ENCODE measurements around the gene FRAS1. TPM values are rescaled to one million over a fixed set of nuclear protein-coding genes. Genes with fewer than 3 reads are reported as not detected.

The FRAS1 gene
- polyA plus RNA-seq, 1 donor from 2014 or later: 2.8 TPM

- Histone ChIP-seq H3K4me2 (ENCODE audit: low read length) (no peak overlapping the region), H3K27me3 (ENCODE audit: insufficient read depth, low read depth, low read length) (no peaks in the 10 kb centered on the region), H3K79me2 (replicated peaks; ENCODE audit: insufficient read depth, low read length) (no peaks in the 10 kb centered on the region), H4K20me1 (ENCODE audit: insufficient read depth) (no peaks in the 10 kb centered on the region), H2AFZ (ENCODE audit: low read depth, low read length) (no peak overlapping the region), H3K27ac (ENCODE audit: low read length) (no peak overlapping the region), H3K36me3 (ENCODE audit: insufficient read depth, low read length) (no peaks in the 10 kb centered on the region), H3K9me3 (ENCODE audit: low read length) (no peaks in the 10 kb centered on the region), H3F3A (ENCODE audit: insufficient read depth, low read length, poor library complexity, severe bottlenecking) (no peaks in the 10 kb centered on the region), H3K4me3 (ENCODE audit: low read length) (no peak overlapping the region), H3K9me2 (ENCODE audit: insufficient read depth, low read length) (no peaks in the 10 kb centered on the region), H3K9ac (ENCODE audit: low read length) (no peak overlapping the region)
- TF ChIP-seq, protein P1, sequence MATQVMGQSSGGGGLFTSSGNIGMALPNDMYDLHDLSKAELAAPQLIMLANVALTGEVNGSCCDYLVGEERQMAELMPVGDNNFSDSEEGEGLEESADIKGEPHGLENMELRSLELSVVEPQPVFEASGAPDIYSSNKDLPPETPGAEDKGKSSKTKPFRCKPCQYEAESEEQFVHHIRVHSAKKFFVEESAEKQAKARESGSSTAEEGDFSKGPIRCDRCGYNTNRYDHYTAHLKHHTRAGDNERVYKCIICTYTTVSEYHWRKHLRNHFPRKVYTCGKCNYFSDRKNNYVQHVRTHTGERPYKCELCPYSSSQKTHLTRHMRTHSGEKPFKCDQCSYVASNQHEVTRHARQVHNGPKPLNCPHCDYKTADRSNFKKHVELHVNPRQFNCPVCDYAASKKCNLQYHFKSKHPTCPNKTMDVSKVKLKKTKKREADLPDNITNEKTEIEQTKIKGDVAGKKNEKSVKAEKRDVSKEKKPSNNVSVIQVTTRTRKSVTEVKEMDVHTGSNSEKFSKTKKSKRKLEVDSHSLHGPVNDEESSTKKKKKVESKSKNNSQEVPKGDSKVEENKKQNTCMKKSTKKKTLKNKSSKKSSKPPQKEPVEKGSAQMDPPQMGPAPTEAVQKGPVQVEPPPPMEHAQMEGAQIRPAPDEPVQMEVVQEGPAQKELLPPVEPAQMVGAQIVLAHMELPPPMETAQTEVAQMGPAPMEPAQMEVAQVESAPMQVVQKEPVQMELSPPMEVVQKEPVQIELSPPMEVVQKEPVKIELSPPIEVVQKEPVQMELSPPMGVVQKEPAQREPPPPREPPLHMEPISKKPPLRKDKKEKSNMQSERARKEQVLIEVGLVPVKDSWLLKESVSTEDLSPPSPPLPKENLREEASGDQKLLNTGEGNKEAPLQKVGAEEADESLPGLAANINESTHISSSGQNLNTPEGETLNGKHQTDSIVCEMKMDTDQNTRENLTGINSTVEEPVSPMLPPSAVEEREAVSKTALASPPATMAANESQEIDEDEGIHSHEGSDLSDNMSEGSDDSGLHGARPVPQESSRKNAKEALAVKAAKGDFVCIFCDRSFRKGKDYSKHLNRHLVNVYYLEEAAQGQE (IDR thresholded peaks at IDR 0.05; ENCODE audit: borderline replicate concordance): peak; percentile 32
- TF ChIP-seq, protein P2, sequence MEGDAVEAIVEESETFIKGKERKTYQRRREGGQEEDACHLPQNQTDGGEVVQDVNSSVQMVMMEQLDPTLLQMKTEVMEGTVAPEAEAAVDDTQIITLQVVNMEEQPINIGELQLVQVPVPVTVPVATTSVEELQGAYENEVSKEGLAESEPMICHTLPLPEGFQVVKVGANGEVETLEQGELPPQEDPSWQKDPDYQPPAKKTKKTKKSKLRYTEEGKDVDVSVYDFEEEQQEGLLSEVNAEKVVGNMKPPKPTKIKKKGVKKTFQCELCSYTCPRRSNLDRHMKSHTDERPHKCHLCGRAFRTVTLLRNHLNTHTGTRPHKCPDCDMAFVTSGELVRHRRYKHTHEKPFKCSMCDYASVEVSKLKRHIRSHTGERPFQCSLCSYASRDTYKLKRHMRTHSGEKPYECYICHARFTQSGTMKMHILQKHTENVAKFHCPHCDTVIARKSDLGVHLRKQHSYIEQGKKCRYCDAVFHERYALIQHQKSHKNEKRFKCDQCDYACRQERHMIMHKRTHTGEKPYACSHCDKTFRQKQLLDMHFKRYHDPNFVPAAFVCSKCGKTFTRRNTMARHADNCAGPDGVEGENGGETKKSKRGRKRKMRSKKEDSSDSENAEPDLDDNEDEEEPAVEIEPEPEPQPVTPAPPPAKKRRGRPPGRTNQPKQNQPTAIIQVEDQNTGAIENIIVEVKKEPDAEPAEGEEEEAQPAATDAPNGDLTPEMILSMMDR (IDR thresholded peaks at IDR 0.05; ENCODE audit: poor library complexity, severe bottlenecking): no peak
Measured at GRCh38 chr4:78369679-78370078, 312.6 kb downstream of the FRAS1 start.

DNA sequence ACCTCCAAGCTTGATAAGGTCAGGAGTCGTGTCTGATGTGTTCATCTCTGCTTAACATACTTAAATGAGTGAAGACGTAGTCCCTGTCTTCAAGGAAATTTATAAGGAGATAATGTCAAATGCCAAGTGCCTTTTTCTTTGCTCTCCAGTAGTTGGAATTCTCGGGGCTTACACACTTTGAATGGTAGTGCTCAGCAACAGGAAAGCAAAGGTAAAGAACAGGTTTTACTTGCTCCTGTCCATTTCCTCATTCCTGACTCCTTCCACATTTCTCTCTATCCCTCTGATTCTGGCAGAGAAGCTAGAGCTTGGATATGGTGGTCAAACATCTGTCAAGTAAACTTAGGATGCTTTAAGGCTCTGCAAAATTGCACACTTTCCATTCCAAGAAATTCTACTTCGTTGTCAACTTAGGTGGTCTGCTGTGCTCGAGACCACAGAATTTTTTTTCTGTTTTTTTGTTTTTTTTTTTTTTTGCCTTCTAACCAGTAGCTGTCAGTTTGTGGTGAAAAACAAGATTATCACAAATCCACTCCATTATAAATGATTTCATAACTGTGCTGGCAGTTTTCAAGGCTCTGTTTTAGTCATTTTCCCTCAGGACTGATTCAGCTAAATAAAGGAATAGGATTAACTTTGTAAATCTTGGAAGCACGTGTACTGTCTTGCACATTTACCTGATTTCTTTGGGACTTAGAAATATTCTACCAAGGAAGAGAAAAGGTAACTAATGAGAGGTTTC, 313.7 kb downstream of the FRAS1 start:
- Histone ChIP-seq H2AFZ (ENCODE audit: low read depth, low read length) (no peak overlapping the region), H3K9me3 (ENCODE audit: low read length) (no peaks in the 10 kb centered on the region), H3K9me2 (ENCODE audit: insufficient read depth, low read length) (no peaks in the 10 kb centered on the region), H3K27me3 (ENCODE audit: insufficient read depth, low read depth, low read length) (no peaks in the 10 kb centered on the region), H3K27ac (ENCODE audit: low read length) (no peak overlapping the region), H4K20me1 (ENCODE audit: insufficient read depth) (no peaks in the 10 kb centered on the region), H3K79me2 (replicated peaks; ENCODE audit: insufficient read depth, low read length) (no peaks in the 10 kb centered on the region), H3K36me3 (ENCODE audit: insufficient read depth, low read length) (no peaks in the 10 kb centered on the region), H3F3A (ENCODE audit: insufficient read depth, low read length, poor library complexity, severe bottlenecking) (no peaks in the 10 kb centered on the region), H3K4me2 (ENCODE audit: low read length) (no peak overlapping the region), H3K4me3 (ENCODE audit: low read length) (no peak overlapping the region), H3K9ac (ENCODE audit: low read length) (no peak overlapping the region)
- TF ChIP-seq, protein P1 (IDR thresholded peaks at IDR 0.05; ENCODE audit: borderline replicate concordance): no peak
- TF ChIP-seq SMC3 (conservative IDR thresholded peaks at IDR 0.05; ENCODE audit: poor library complexity) (no peak), EZH2 (IDR thresholded peaks at IDR 0.05; ENCODE audit: borderline replicate concordance, insufficient read depth, low read length, poor library complexity, severe bottlenecking) (no peak), POLR2AphosphoS5 (IDR thresholded peaks at IDR 0.05) (no peak), EP300 (conservative IDR thresholded peaks at IDR 0.05; ENCODE audit: poor library complexity, severe bottlenecking) (no peak), MXI1 (conservative IDR thresholded peaks at IDR 0.05; ENCODE audit: poor library complexity, severe bottlenecking) (no peak), TAF1 (IDR thresholded peaks at IDR 0.05; ENCODE audit: low read depth) (no peak), RAD21 (conservative IDR thresholded peaks at IDR 0.05) (no peak)
- TF ChIP-seq, protein P2 (IDR thresholded peaks at IDR 0.05; ENCODE audit: poor library complexity, severe bottlenecking): no peak

All from neural cell (in vitro differentiated cells).